Effector CD4-positive, alpha-beta T cell (primary cell): ENCODE data around the gene SLC45A2.

Source experiments
- DNase-seq: peaks from one replicate; pipeline ENCODE4 v3.0.0-alpha.2; 2020

SLC45A2 gene

DNA sequence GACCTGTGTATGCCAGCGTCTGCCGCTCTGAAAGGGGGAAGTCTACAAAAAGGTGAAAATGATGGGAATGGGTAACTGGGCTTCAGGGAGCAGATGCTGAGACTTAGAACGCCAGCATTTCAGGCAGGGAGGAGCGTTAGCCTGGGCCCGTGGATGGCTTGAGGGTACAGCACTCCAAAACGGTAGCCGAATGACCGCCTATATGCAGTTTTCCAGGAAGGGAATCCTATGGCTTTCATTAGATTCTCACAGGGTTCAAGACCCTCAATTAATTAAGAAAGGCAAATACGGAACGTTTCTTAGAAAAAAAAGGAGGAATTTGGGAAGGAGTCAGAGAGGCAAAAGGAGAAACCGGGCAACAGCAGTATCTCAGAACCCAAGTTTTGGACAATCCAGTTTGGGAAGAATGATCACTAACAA is 22.7 kb upstream of the SLC45A2 start:
- no peak for DNase-seq

DNA sequence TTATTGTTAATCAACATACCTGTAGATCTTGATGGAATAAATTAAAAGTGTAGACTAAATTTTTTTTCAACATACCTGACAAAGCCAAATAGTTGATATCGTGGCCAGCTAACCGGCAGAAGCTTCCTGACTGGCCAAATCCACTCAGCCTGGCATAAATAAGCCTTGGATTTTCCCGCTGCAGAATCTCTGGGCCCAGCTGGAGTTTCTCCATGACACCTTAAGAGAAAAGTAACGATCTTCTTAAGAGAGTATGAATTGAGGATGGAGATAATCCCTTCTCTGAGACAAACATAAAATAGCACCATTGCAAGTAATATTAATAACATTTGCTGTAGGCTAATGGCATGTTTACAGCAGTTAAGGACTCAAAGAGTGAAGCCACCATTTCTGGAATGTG is 21.2 kb upstream of the SLC45A2 start:
- no peak for DNase-seq

GRCh38 chr5:34005211-34005610 is 20.7 kb upstream of the SLC45A2 start:
- DNase-seq = no peak

GRCh38 chr5:34003941-34004340 is 19.4 kb upstream of the SLC45A2 start:
- no peak for DNase-seq

GRCh38 chr5:34002629-34003328 is 18.3 kb upstream of the SLC45A2 start:
- DNase-seq = no peak

- DNase-seq = no peak
Measured at GRCh38 chr5:34001241-34001841, 16.8 kb upstream of the SLC45A2 start.

GRCh38 chr5:33999978-34000377 is 15.5 kb upstream of the SLC45A2 start:
- no peak for DNase-seq

GRCh38 chr5:33997331-33997983 is 13.0 kb upstream of the SLC45A2 start:
- peak; percentile 11 for DNase-seq

DNA sequence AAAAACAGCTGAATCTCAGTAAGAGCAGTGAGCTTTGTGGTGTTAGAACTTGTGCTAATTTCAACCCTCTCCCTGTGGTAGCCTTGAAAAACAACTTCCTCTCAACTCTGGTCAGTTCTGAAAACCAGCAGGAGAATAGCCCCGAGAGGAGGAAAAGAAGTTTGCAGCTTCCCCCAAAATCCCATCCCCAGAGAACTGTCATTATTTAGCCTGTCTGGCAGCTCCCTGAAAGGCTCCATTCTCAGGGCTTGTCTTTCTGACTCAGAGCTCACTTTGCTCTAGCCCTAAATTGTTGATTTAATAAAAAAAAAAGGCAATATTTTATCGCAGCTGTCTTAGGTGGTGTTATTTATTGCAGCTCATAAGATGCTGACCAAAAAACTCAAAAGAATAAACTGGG is 11.4 kb upstream of the SLC45A2 start:
- no peak for DNase-seq

DNA sequence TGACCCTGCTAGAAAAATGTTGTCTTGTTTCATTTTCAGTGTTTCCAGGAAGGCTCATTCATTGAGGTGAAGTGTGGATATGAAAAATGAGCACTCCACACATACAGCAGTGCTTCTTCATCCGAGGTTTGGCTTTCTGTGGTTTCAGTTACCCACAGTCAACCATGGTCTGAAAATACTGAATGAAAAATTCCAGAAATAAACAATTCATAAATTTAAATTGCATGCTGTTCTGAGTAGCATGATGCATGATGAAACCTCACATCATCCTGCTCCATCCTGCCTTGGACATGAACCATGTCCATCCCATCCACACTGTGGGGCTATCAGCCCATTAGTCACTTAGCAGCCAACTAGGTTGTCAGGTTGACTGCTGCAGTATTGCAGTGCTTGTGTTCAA is 10.4 kb upstream of the SLC45A2 start:
- DNase-seq = no peak

GRCh38 chr5:33992864-33993263 is 8.4 kb upstream of the SLC45A2 start:
- no peak for DNase-seq

- no peak for DNase-seq
Measured at GRCh38 chr5:33985447-33985846, 954 bp upstream of the SLC45A2 start.

GRCh38 chr5:33984178-33984577 is 315 bp downstream of the SLC45A2 start:
- DNase-seq = no peak

DNA sequence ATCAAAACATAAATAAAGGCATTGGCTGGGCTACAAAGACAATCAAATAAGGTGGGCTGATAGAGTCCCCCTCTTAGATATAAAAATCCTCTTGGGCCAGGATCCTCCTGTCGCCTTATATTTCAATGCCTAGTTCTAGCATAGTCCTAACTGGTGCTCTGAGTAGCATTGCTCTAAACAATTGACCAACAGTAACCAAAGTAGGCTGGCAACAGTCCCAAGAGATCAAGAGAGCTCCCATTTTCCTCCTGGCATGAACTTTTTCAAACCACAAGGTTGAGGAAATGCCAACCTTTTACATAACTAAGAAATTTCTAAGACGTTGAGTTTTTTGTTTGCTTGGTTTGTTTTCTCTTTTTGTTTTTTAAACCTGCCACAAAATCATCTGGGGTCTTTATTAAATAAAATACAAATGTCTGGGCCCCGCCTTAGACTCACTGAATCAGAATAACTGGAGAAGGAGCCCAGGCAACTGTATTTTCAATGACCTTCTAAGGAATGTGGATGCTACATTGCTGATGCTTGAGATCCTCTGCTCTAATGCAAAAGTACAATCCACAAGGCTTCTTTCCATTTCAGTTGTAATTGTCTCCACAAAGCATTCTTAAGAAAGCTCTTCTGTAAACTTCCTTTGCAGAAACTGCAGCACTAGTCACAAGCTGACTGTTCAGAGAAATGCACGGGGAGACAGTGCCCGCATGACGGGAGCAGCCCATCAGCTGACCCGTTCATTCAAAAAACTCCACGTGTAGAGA is 2.9 kb downstream of the SLC45A2 start:
- DNase-seq = no peak

DNA sequence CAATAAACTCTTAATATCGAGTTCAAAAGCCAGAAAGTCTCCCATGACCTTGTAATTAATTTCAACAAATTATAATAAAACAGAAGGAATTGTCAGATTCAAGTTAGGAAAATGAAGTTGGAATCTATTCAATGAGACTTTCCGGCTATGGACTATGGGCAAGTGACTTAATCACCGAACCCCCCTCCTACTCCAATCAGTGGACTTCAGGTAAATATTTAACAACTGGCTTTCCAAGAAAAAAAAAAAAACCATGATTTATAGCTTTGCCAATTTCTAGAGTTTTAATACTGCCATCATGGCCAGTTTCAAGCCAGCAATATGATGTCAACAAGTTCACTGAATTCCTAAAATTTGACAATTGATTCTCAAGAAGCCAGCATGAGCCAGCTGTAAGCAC is 4.5 kb downstream of the SLC45A2 start:
- DNase-seq = no peak

GRCh38 chr5:33978306-33978705 is 6.2 kb downstream of the SLC45A2 start:
- DNase-seq = no peak

GRCh38 chr5:33976307-33976706 is 8.2 kb downstream of the SLC45A2 start:
- no peak for DNase-seq

DNA sequence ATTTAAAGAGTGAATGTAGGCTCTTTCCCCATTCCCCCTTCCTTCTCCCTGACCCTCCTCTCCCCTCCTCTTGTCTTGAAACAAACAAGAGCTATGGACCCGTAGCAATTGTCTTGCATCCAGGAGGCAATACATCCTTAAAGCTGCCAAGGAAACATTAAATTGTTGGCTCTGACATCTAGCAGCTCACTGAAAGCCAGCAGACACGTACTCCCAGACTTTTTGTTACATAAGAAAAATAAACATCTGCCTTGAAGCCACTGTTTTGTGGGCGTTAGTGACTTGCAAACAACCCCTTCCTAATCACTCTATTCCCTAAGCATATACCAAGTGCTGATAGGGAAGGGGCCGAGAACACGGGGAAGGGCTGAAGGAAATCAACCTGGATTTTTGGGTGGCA is 8.6 kb downstream of the SLC45A2 start:
- no peak for DNase-seq

GRCh38 chr5:33973271-33973670 is 11.2 kb downstream of the SLC45A2 start:
- DNase-seq = no peak

DNA sequence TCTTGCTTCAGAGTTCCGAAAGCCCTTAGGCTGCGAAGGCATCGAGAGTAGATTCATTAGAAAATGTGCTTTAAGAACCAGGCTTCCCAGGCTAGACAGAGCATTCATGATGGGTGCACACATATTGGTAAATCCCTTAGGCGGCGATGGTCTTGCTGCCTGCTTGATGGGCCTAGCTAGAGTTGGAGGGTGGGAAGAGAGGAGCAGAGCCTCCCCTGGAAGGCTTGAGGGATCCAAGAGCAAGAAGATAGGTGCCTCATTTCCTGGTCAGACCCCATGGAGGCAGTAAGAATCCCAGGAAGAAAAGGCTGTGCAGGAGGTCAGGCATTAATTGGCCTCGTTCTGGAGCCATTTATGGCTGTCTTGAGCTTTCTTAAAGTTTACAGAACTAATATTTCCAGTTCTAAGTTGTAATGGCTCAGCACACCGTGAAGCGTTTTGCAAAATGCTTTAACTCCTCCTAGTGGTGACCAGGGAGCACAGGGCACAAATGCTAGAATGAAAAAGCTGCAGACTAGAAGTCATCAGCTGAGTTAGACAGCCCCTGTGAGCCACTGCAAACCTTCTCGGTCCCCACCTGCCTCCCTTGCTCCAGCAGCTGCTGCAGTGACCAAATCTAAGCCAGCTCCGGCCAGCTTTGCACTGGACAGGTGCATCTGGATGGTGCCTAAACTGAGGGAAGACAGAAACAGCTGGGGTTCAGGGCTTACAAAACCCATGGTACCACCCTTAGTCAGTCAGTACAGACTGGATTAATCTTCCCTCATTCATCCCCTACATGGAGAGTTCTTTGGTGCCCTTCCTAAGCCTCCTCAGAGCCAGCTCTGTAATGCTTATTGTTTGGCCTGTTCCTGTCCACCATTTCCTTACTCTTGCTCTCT is 14.7 kb downstream of the SLC45A2 start:
- no peak for DNase-seq

DNA sequence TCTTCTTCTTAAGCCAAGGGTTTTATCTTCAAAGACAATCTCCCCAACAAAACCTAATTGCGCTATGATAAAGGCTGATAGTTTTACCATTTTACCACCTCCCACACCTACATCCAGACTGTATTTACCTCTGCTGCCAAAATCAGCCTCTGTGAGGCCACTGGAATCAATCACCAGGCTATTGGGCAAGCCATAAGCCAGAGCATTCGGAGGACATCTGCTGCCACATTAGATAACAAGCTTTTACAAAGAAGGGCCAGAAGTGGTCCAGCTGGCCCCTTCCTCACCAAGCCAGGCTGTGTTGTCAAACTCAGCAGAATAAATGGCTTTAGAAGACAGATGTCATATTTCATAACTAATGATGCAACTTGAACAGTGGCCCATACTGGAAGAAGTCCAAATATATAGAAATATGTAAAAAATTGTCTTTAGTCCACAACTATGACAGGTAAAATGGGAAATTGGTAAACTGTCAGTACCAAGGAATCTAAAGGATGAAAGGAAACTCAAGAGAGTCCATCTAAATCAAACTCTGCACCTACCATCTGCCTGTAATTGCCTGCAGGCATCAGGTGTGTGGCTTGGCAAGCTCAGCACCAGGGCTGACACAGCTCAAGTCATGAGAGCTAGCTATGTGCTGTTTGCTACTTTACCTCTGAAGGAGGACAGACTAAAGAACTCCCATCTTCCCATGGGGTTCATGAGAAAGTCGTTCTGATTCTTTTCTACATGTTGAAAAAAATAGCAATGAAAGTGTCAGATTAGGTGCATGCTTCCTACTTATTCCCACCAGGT is 16.1 kb downstream of the SLC45A2 start:
- no peak for DNase-seq

GRCh38 chr5:33966805-33967204 is 17.7 kb downstream of the SLC45A2 start:
- DNase-seq = no peak
